Lower leg skin (tissue), 4 donors: ENCODE results near the gene PPP2R5D. TPM values are rescaled to one million over a fixed set of nuclear protein-coding genes. Genes with fewer than 3 reads are reported as not detected.

Experiments used
- DNase-seq, 2 donors: peaks; one replicate each; pipeline ENCODE4 v3.0.0-alpha.2; 2019; ENCODE audit warnings: low spot score in 2 of 2
- H3K4me3 ChIP-seq: fragments of 200-600 bp; sonication (generic); 2 replicates; pipeline ENCODE4 v1.5.1; 2017; ENCODE audit warnings: mild to moderate bottlenecking, low read depth; ENCODE audit not compliant: poor library complexity, severe bottlenecking
- CTCF ChIP-seq, 3 donors: fragments of 450-650 bp; IDR thresholded peaks; one replicate each; pipeline ENCODE4 v1.5.1; 2016; ENCODE audit warnings: antibody characterized with exemption in 3 of 3, mild to moderate bottlenecking in 3 of 3, moderate library complexity in 2 of 3
- POLR2A ChIP-seq, 2 donors: fragments of 450-650 bp; IDR thresholded peaks; one replicate each; pipeline ENCODE4 v1.6.1; 2016 to 2017; ENCODE audit warnings: antibody characterized with exemption in 2 of 2, mild to moderate bottlenecking in 1 of 2, moderate library complexity in 1 of 2
- WGBS, 2 donors: methylation state at CpG; one replicate each; pipeline ENCODE4 v1.1.5; 2018; 5-methylcytosine and 5-hydroxymethylcytosine counted together
- intact Hi-C: fragments of 100-400 bp; cut with DNase I; formaldehyde crosslinking; loops from one replicate; pipeline ENCODE4 v1.15.0; 2023; ENCODE audit warnings: low total_unique reads
- total RNA-seq, 4 donors: library from RNA; depleted of rRNA; stranded (reverse); fragments of >200 nt; gene quantifications; one replicate each; pipeline ENCODE4 v1.1.0, GENCODE V29; 2016

The PPP2R5D gene
- total RNA-seq, 4 donors from 2014 or later: 26.3 to 49.4 (median 40.8) TPM

DNA sequence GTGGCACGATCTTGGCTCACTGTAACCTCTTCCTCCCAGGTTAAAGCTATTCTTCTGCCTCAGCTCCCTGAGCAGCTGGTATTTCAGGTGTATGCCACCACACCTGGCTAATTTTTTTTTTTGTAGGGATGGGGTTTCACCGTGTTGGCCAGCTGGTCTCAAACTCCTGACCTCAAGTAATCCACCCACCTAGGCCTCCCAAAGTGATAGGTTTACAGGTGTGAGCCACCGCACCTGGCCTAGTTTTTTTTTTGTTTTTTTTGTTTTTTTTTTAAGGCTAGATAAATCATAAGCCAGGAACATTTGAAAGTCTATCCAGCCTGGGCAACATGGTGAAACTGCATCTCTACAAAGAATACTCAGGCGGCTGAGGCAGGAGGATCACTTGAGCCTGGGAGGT lies 48.0 kb downstream of the PPP2R5D start:
- DNase-seq: no peak
- H3K4me3 ChIP-seq: no peak overlapping the region
- TF ChIP-seq POLR2A (IDR thresholded peaks at IDR 0.05) (no peak), CTCF (IDR thresholded peaks at IDR 0.05) (no peak)
- intact Hi-C loops: no loop called here
- WGBS, 2 donors: 93 to 96% methylated on average over 4 of the region's 4 CpGs

DNA sequence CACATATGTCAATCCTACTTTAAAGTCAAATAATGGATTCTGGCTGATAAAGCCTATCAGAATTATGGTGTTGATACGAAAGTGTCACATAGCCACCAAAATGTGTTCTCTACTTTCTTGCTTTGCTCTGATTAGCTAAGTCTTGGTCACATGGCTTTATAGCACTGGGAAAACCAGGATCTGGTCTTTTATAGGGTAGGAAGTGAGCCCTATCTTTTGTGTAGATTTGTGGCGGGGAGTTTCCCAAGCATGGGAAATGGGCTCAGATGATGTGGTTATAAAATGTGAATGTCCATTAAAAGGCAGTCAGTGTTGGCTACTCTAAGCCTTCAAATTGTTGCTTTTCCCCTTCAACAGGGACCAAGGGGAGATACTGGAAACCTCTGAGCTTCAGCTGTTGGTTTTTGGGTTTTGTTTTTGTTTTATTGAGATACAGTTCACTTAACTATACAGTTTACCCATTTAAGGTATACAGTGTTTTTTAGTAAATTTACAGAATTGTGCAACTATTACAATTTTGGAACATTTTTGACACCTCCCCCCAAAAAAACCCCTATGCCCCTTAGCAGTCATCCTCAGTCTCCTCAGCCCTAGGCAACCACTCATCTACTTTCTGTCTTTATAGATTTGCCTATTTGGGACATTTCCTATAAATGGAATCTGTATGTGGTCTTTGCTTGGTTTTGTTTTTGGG lies 49.3 kb downstream of the PPP2R5D start:
- TF ChIP-seq POLR2A (IDR thresholded peaks at IDR 0.05) (no peak), CTCF (IDR thresholded peaks at IDR 0.05) (no peak)
- no peak for DNase-seq
- no peak overlapping the region for H3K4me3 ChIP-seq
- WGBS, 2 donors: 88 to 92% methylated on average over 2 of the region's 2 CpGs
- intact Hi-C loops: no loop called here

DNA sequence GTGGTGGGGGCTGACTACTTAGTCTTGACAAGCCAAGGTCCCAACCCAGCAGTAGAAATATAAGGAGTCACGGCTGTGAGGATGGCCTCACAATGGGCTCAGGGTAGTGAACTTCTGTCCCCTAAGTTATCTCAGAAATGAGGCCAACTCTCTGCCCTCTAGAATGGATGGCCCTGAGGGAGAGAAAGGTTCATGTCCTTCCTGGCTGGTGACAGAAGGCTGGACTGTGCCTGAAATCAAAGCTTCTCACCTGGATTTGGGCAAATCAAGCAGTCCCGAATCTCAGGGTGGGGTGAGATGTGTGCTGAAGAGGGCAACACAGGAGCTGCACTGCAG lies 49.8 kb downstream of the PPP2R5D start:
- 78 to 87% methylated on average over 2 of the region's 2 CpGs for WGBS, 2 donors
- TF ChIP-seq POLR2A (IDR thresholded peaks at IDR 0.05): no peak
- TF ChIP-seq CTCF (IDR thresholded peaks at IDR 0.05): no peak

GRCh38 chr6:43035495-43036194 lies 51.3 kb downstream of the PPP2R5D start:
- 64 to 67% methylated on average over 4 of the region's 4 CpGs for WGBS, 2 donors
- TF ChIP-seq CTCF (IDR thresholded peaks at IDR 0.05) (no peak), POLR2A (IDR thresholded peaks at IDR 0.05) (no peak)
- no peak overlapping the region for H3K4me3 ChIP-seq
- intact Hi-C loops: no loop called here
- no peak for DNase-seq

More for the DNA sequence above, 49.8 kb downstream of the PPP2R5D start:
- intact Hi-C loops: no loop called here
- H3K4me3 ChIP-seq: no peak overlapping the region
- DNase-seq: no peak

DNA sequence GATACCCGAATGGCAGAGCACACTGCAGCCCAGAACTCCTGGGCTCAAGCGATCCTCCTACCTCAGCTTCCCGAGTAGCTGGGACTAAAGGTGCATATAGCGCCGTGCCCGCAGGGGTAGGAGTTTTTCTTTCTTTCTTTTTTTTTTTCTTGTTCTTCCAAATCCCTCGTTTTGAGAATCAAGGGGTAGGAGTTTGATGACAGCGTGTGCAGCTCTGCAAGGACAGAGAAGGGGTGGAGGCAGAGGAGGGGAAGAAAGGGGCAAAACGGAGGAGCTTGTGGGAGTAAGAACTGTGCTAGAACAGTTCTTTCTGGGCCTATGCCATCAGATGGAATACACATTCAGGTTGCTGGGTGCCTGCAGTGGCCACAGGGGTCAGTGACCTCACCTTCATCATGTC lies 52.3 kb downstream of the PPP2R5D start:
- DNase-seq: no peak
- WGBS, 2 donors: 89% methylated on average over 9 of the region's 9 CpGs
- H3K4me3 ChIP-seq: no peak overlapping the region
- TF ChIP-seq CTCF (IDR thresholded peaks at IDR 0.05) (no peak), POLR2A (IDR thresholded peaks at IDR 0.05) (no peak)
- intact Hi-C loops: no loop called here
